ENCODE measurements around the gene BSCL2. TPM values are rescaled to one million over a fixed set of nuclear protein-coding genes. Genes with fewer than 3 reads are reported as not detected.
A peak's percentile ranks its signal among the peaks of the same experiment; 100 is the strongest.

The BSCL2 gene
- polyA plus RNA-seq (2013, experiment 1 of 2): 105 TPM
- 100 TPM for polyA plus RNA-seq (2013, experiment 2 of 2)

DNA sequence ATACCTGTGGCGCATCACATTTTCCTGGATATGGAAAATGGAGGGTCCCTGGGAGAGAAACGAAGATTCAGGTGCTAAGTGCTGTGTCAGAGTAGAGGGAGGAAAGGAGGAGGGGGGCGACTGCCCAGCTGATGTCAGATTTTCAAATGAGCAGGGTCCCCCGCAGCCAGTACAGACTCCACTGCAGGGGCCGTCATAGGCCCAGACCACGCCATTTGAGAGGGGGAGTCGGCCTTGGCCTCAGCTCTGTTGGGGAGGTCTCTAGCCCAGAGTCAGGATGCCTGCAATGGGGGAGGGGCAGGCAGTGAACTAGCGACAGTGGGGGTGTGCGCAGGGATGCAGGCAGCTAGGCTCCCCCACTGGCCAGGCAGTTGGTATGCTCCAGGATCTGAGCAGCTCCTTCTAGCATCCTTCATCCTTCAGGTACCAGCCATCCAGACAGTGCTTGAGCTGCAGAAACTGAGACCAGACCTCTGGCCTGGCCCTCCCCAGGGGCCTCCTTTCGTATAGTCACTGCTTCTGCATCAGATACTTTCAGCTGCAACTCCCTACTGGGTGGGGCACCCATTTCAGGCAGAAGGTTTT, at the start of gene BSCL2, which contains the start of gene GNG3:
Gene BSCL2 (minus strand): TSS at position 148 of the 585 bp plus-strand sequence. CDS start 229 bp downstream, outside the sequence.
Gene GNG3 (plus strand): TSS at position 400 of the 585 bp plus-strand sequence. CDS start 620 bp downstream, outside the sequence.
- Histone ChIP-seq H3K27me3 (ENCODE audit: insufficient read depth, low read length, poor library complexity) (no peaks in the 10 kb centered on the region), H3K79me1 (ENCODE audit: low read length) (peaks cover 7% of the 10 kb centered on the region), H2AK5ac (ENCODE audit: low read length) (peak within 1 kb of the TSS; percentile 90), H2BK15ac (replicated peaks; ENCODE audit: low read depth) (no peak within 1 kb of the TSS), H3K79me2 (ENCODE audit: control insufficient read depth, insufficient read depth, low read length) (peaks cover 9% of the 10 kb centered on the region), H3K4me1 (ENCODE audit: control insufficient read depth, low read depth, low read length) (peaks cover 13% of the 10 kb centered on the region), H4K5ac (ENCODE audit: low read length) (no peak within 1 kb of the TSS), H3K9ac (ENCODE audit: low read length) (peak within 1 kb of the TSS; percentile 94), H2BK120ac (ENCODE audit: low read depth, low read length) (no peak within 1 kb of the TSS), H3K4me2 (ENCODE audit: low read length) (peak within 1 kb of the TSS; percentile 99), H2BK5ac (ENCODE audit: low read length) (peak within 1 kb of the TSS; percentile 49), H3K27ac (ENCODE audit: low read depth, low read length) (peak within 1 kb of the TSS; percentile 40), H3K56ac (ENCODE audit: low read length) (peak within 1 kb of the TSS; percentile 97), H3K23ac (ENCODE audit: low read length) (peak within 1 kb of the TSS; percentile 67), H3K4me3 (ENCODE audit: low read length) (peak within 1 kb of the TSS; percentile 59), H3K18ac (ENCODE audit: low read length) (no peak within 1 kb of the TSS), H3K36me3 (ENCODE audit: control insufficient read depth, insufficient read depth, low read length) (peaks cover 4% of the 10 kb centered on the region), H3K4ac (ENCODE audit: low read depth, low read length) (peak within 1 kb of the TSS; percentile 1), H4K8ac (ENCODE audit: low read depth, low read length) (peak within 1 kb of the TSS; percentile 60)
- WGBS (ENCODE audit: extremely low coverage, insufficient coverage, low lambda C conversion rate): no CpG with 5 or more reads among the region's 10 CpGs
- DNase-seq: peak; percentile 100

DNA sequence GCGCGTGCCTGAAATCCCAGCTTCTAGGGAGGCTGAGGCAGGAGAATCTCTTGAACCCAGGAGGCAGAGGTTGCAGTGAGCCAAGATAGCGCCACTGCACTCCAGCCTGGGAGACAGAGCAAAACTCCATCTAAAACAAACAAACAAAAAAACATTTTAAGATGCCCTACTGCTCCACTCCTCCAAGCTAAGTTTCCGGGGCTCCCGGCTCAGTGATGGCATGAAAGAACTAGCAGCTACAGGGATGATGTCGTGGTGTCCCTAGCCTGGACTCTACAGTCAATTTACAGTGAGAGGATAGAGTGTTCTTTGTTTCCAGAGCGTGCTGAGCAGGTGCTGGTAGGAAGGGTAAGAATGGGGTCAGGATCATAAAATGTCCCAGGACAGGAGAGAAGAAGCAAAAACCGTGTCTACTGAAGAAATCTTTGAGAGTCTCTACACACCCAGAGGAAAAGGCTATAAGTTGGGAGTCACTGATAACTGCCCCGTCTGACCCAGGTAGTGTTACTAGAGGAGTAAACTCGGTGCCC, 47.9 kb upstream of the BSCL2 start:
- H3K79me2 ChIP-seq (ENCODE audit: control insufficient read depth, insufficient read depth, low read length): peaks cover 18% of the 10 kb centered on the region
- no peak overlapping the region for H3K4ac ChIP-seq (ENCODE audit: low read depth, low read length)
- no peak overlapping the region for H3K56ac ChIP-seq (ENCODE audit: low read length)
- no peak overlapping the region for H3K27ac ChIP-seq (ENCODE audit: low read depth, low read length)
- no peak overlapping the region for H3K23ac ChIP-seq (ENCODE audit: low read length)
- H2AK5ac ChIP-seq (ENCODE audit: low read length): no peak overlapping the region
- H3K4me1 ChIP-seq (ENCODE audit: control insufficient read depth, low read depth, low read length): no peaks in the 10 kb centered on the region
- H3K18ac ChIP-seq (ENCODE audit: low read length): no peak overlapping the region
- H4K5ac ChIP-seq (ENCODE audit: low read length): no peak overlapping the region
- DNase-seq: no peak
- peaks cover 6% of the 10 kb centered on the region for H3K36me3 ChIP-seq (ENCODE audit: control insufficient read depth, insufficient read depth, low read length)
- H3K27me3 ChIP-seq (ENCODE audit: insufficient read depth, low read length, poor library complexity): no peaks in the 10 kb centered on the region
- H2BK5ac ChIP-seq (ENCODE audit: low read length): no peak overlapping the region
- H2BK15ac ChIP-seq (replicated peaks; ENCODE audit: low read depth): no peak overlapping the region
- no peak overlapping the region for H4K8ac ChIP-seq (ENCODE audit: low read depth, low read length)
- H3K79me1 ChIP-seq (ENCODE audit: low read length): peaks cover 13% of the 10 kb centered on the region
- WGBS (ENCODE audit: extremely low coverage, insufficient coverage, low lambda C conversion rate): no CpG with 5 or more reads among the region's 10 CpGs
- no peak overlapping the region for H3K4me2 ChIP-seq (ENCODE audit: low read length)
- no peak overlapping the region for H2BK120ac ChIP-seq (ENCODE audit: low read depth, low read length)
- no peak overlapping the region for H3K9ac ChIP-seq (ENCODE audit: low read length)
- H3K4me3 ChIP-seq (ENCODE audit: low read length): no peak overlapping the region

DNA sequence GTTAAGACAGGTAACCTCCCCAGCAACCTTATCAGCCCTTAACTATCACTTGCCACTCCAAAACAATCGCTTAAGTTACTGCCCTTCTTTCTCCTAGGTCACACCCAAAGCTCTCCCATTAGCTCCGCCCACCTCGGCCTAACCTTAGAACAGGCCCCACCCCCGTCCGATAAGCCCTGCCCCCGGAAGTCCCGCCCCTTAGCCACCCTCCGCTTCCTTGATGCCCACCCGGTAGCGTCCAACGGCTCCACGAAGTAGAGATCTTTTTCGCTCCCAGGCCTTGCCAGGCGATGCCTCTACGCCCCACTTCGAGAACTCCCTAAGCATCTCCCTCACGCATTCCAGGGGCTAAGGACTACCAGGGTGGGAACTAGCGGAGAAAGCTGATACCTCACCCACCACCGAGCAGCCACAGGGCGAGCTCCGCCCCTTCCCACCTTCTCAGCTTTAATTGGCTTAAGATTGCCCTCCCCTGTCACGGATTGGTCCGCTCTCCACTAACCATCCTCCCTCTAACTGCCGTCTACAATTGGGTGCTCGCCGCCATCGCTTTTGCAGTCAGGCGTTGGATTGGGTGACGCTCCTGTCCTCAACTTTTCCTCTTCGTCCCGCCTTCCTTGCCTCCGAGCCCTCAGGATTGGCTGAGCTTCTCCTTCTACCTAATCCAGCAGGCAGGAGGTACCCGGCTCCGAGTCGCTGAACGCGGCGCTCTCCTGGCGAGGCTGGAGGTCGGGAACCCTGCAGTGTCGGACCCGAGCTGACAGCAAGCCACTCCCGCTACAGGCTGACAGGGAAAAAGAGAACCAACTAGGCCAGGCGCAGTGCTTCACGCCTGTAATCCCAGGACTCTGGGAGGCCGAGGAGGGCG, 46.7 kb upstream of the BSCL2 start, which contains the start of gene ZBTB3:
Gene ZBTB3 (minus strand): TSS at position 425 of the 868 bp plus-strand sequence. CDS start 496 bp downstream, outside the sequence.
- WGBS (ENCODE audit: extremely low coverage, insufficient coverage, low lambda C conversion rate): no CpG with 5 or more reads among the region's 47 CpGs
- H3K79me2 ChIP-seq (ENCODE audit: control insufficient read depth, insufficient read depth, low read length): peaks cover 18% of the 10 kb centered on the region
- peak within 1 kb of the TSS; percentile 89 for H3K4me3 ChIP-seq (ENCODE audit: low read length)
- no peak within 1 kb of the TSS for H2AK5ac ChIP-seq (ENCODE audit: low read length)
- peaks cover 16% of the 10 kb centered on the region for H3K79me1 ChIP-seq (ENCODE audit: low read length)
- H3K23ac ChIP-seq (ENCODE audit: low read length): no peak within 1 kb of the TSS
- H4K8ac ChIP-seq (ENCODE audit: low read depth, low read length): no peak within 1 kb of the TSS
- no peak within 1 kb of the TSS for H4K5ac ChIP-seq (ENCODE audit: low read length)
- peak within 1 kb of the TSS; percentile 99 for H3K56ac ChIP-seq (ENCODE audit: low read length)
- H2BK15ac ChIP-seq (replicated peaks; ENCODE audit: low read depth): no peak within 1 kb of the TSS
- H3K4me1 ChIP-seq (ENCODE audit: control insufficient read depth, low read depth, low read length): no peaks in the 10 kb centered on the region
- peak within 1 kb of the TSS; percentile 65 for H3K4me2 ChIP-seq (ENCODE audit: low read length)
- peak within 1 kb of the TSS; percentile 74 for H3K27ac ChIP-seq (ENCODE audit: low read depth, low read length)
- peak within 1 kb of the TSS; percentile 89 for H3K4ac ChIP-seq (ENCODE audit: low read depth, low read length)
- no peak within 1 kb of the TSS for H2BK120ac ChIP-seq (ENCODE audit: low read depth, low read length)
- peaks cover 6% of the 10 kb centered on the region for H3K36me3 ChIP-seq (ENCODE audit: control insufficient read depth, insufficient read depth, low read length)
- H2BK5ac ChIP-seq (ENCODE audit: low read length): peak within 1 kb of the TSS; percentile 66
- peak; percentile 100 for DNase-seq
- peak within 1 kb of the TSS; percentile 23 for H3K18ac ChIP-seq (ENCODE audit: low read length)
- H3K27me3 ChIP-seq (ENCODE audit: insufficient read depth, low read length, poor library complexity): no peaks in the 10 kb centered on the region
- H3K9ac ChIP-seq (ENCODE audit: low read length): peak within 1 kb of the TSS; percentile 93

DNA sequence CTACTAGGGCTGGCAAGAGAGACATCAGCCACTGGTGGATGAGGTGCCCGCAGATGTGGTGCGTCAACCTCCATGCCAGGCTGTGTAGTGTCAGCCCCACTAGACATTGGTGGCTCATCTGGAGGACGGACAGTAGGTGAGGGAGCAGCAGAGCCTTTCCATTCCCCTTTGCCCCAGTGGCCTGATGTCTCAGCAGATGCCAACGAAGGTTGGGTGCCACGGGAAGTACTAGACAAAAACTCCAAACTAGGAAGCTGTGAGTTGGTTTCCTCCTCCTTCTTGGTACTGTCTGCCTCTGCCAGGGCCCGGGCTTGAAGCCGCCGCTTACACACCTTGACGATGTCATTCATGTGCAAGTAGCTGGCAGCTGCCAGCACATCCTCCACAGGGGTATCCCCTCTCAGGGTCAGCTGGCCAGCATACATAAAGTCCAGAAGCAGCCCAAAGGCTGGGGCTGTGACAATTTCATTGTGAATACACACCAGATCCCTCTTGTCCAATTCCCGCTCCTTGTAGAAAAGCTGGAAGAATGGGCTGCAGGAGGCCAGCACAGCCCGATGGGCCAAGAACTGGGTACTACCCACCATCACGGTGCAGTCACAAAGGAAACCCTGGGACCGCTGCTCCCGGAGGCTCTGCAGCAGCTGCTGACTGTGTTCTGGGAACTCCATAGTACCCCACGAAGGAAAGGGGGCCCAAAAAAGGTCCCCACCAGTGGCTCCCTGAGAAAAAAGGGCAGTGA, 45.9 kb upstream of the BSCL2 start:
- H3K4ac ChIP-seq (ENCODE audit: low read depth, low read length): peak overlapping the region; percentile 89
- peak overlapping the region; percentile 33 for H3K4me2 ChIP-seq (ENCODE audit: low read length)
- no CpG with 5 or more reads among the region's 15 CpGs for WGBS (ENCODE audit: extremely low coverage, insufficient coverage, low lambda C conversion rate)
- peaks cover 18% of the 10 kb centered on the region for H3K79me2 ChIP-seq (ENCODE audit: control insufficient read depth, insufficient read depth, low read length)
- no peak overlapping the region for H4K8ac ChIP-seq (ENCODE audit: low read depth, low read length)
- peak overlapping the region; percentile 59 for H3K9ac ChIP-seq (ENCODE audit: low read length)
- H3K36me3 ChIP-seq (ENCODE audit: control insufficient read depth, insufficient read depth, low read length): peaks cover 6% of the 10 kb centered on the region
- peak overlapping the region; percentile 23 for H3K18ac ChIP-seq (ENCODE audit: low read length)
- H4K5ac ChIP-seq (ENCODE audit: low read length): no peak overlapping the region
- no peak overlapping the region for H3K4me3 ChIP-seq (ENCODE audit: low read length)
- no peak overlapping the region for H2AK5ac ChIP-seq (ENCODE audit: low read length)
- H3K56ac ChIP-seq (ENCODE audit: low read length): peak overlapping the region; percentile 65
- DNase-seq: no peak
- H3K23ac ChIP-seq (ENCODE audit: low read length): no peak overlapping the region
- H3K4me1 ChIP-seq (ENCODE audit: control insufficient read depth, low read depth, low read length): no peaks in the 10 kb centered on the region
- no peak overlapping the region for H3K27ac ChIP-seq (ENCODE audit: low read depth, low read length)
- peaks cover 18% of the 10 kb centered on the region for H3K79me1 ChIP-seq (ENCODE audit: low read length)
- no peak overlapping the region for H2BK5ac ChIP-seq (ENCODE audit: low read length)
- H3K27me3 ChIP-seq (ENCODE audit: insufficient read depth, low read length, poor library complexity): no peaks in the 10 kb centered on the region
- H2BK15ac ChIP-seq (replicated peaks; ENCODE audit: low read depth): no peak overlapping the region
- no peak overlapping the region for H2BK120ac ChIP-seq (ENCODE audit: low read depth, low read length)

DNA sequence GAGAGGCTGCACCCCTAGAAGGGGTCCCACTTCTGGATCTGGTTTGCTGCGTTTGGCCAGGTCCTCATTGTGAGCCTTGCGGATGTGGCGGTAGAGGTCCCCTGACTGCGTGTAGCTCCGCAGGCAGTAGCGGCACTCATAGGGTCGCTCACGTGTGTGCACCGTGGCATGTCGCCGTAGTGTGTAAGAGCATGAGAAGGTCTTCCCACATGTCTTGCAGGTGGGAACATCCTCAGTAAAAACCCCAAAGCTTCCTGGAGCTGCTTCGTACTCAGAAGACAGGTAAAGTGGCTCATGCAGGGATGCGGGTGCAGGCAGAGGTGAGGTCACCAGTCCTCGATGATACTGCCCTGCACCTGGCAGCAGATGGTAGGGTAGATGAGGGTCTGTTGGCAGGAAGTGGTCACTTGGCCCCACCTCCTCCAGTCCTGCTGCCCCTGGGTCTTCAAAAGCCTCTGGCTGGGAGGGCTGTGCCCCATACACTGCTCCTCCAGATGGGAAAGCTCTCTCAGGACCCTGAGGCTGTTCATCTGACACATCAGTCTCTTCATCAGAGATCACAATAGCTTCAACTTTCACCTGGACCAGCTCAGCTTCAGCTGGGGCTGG, 45.1 kb upstream of the BSCL2 start:
- Histone ChIP-seq H3K9ac (ENCODE audit: low read length) (no peak overlapping the region), H3K4me2 (ENCODE audit: low read length) (no peak overlapping the region), H3K4me1 (ENCODE audit: control insufficient read depth, low read depth, low read length) (no peaks in the 10 kb centered on the region), H3K27ac (ENCODE audit: low read depth, low read length) (no peak overlapping the region), H2BK5ac (ENCODE audit: low read length) (no peak overlapping the region), H2AK5ac (ENCODE audit: low read length) (no peak overlapping the region), H4K8ac (ENCODE audit: low read depth, low read length) (no peak overlapping the region), H3K18ac (ENCODE audit: low read length) (no peak overlapping the region), H3K4me3 (ENCODE audit: low read length) (no peak overlapping the region), H3K23ac (ENCODE audit: low read length) (no peak overlapping the region), H3K36me3 (ENCODE audit: control insufficient read depth, insufficient read depth, low read length) (peaks cover 6% of the 10 kb centered on the region), H3K27me3 (ENCODE audit: insufficient read depth, low read length, poor library complexity) (no peaks in the 10 kb centered on the region), H3K4ac (ENCODE audit: low read depth, low read length) (no peak overlapping the region), H2BK15ac (replicated peaks; ENCODE audit: low read depth) (no peak overlapping the region), H2BK120ac (ENCODE audit: low read depth, low read length) (no peak overlapping the region), H3K79me2 (ENCODE audit: control insufficient read depth, insufficient read depth, low read length) (peaks cover 18% of the 10 kb centered on the region), H3K56ac (ENCODE audit: low read length) (no peak overlapping the region), H3K79me1 (ENCODE audit: low read length) (peaks cover 18% of the 10 kb centered on the region), H4K5ac (ENCODE audit: low read length) (no peak overlapping the region)
- no CpG with 5 or more reads among the region's 14 CpGs for WGBS (ENCODE audit: extremely low coverage, insufficient coverage, low lambda C conversion rate)
- DNase-seq: no peak

All from mesendoderm (in vitro differentiated cells).